Measurements from ENCODE around the gene LYZL1. TPM values are rescaled to one million over a fixed set of nuclear protein-coding genes. Genes with fewer than 3 reads are reported as not detected.
A peak's percentile ranks its signal among the peaks of the same experiment; 100 is the strongest.
"Not testable (repeated sequence)": the region's sequence is repeated elsewhere in the genome, so short reads cannot be mapped to it uniquely, and the experiment has no call there.

The LYZL1 gene
- total RNA-seq, 6 experiments from 2014 or later: not detected

- no peak for TF ChIP-seq CTCF (IDR thresholded peaks at IDR 0.05)
- TF ChIP-seq POLR2A (IDR thresholded peaks at IDR 0.05): no peak
- Histone ChIP-seq H3K4me3 (no peak overlapping the region), H3K27me3 (no peaks in the 10 kb centered on the region), H3K36me3 (no peaks in the 10 kb centered on the region), H3K27ac (peak overlapping the region; percentile 17 to 92 (median 86)), H3K4me1 (peaks cover 0 to 49% (median 21%) of the 10 kb centered on the region in 4 donors), H3K9me3 (no peaks in the 10 kb centered on the region)
- peak in 2 of 4 donors; percentile 0 to 5 for ATAC-seq
- no peak for DNase-seq
- 83% methylated on average over 2 of the region's 2 CpGs for WGBS (ENCODE audit: insufficient coverage, low coverage, low lambda C conversion rate, missing lambda C conversion rate)
- intact Hi-C loops (cut with DNase I): no loop called here
These were observed 28.2 kb downstream of the LYZL1 start for GRCh38 chr10:29317027-29317420.

GRCh38 chr10:29317423-29318021 is 28.7 kb downstream of the LYZL1 start:
- no peaks in the 10 kb centered on the region for H3K27me3 ChIP-seq
- intact Hi-C loops (cut with DNase I): no loop called here
- H3K27ac ChIP-seq: peak overlapping the region; percentile 17 to 92 (median 86)
- H3K4me3 ChIP-seq: peak overlapping the region in 1 of 3 donors; percentile 28
- no peaks in the 10 kb centered on the region for H3K36me3 ChIP-seq
- no peaks in the 10 kb centered on the region for H3K9me3 ChIP-seq
- TF ChIP-seq POLR2A (IDR thresholded peaks at IDR 0.05) (peak; percentile 31), CTCF (IDR thresholded peaks at IDR 0.05) (no peak)
- peaks cover 0 to 54% (median 24%) of the 10 kb centered on the region in 4 donors for H3K4me1 ChIP-seq
- 29% methylated on average over 4 of the region's 5 CpGs for WGBS (ENCODE audit: insufficient coverage, low coverage, low lambda C conversion rate, missing lambda C conversion rate)
- ATAC-seq (peak; percentile 54 to 71 (median 60)), DNase-seq (peak; percentile 54 to 85 (median 73))

- Histone ChIP-seq H3K4me3 (peak overlapping the region; percentile 12 to 48 (median 41)), H3K4me1 (peaks cover 0 to 60% (median 28%) of the 10 kb centered on the region in 4 donors), H3K27ac (peak overlapping the region; percentile 70 to 92 (median 86))
- peak; percentile 81 to 91 (median 84) for ATAC-seq
- intact Hi-C loops (cut with DNase I); H3K27me3 ChIP-seq; H3K9me3 ChIP-seq; H3K36me3 ChIP-seq: not testable (repeated sequence)
- DNase-seq: peak; percentile 89 to 97 (median 92)
- peak; percentile 41 for TF ChIP-seq POLR2A (IDR thresholded peaks at IDR 0.05)
- 4% methylated on average over 16 of the region's 22 CpGs for WGBS (ENCODE audit: insufficient coverage, low coverage, low lambda C conversion rate, missing lambda C conversion rate)
These were observed 29.5 kb downstream of the LYZL1 start for GRCh38 chr10:29318141-29319071.

- Histone ChIP-seq H3K27ac (peak overlapping the region; percentile 70 to 92 (median 86)), H3K4me3 (peak overlapping the region; percentile 12 to 48 (median 41)), H3K27me3 (no peaks in the 10 kb centered on the region), H3K36me3 (no peaks in the 10 kb centered on the region), H3K9me3 (no peaks in the 10 kb centered on the region), H3K4me1 (peaks cover 0 to 69% (median 32%) of the 10 kb centered on the region in 4 donors)
- 26% methylated on average over 12 of the region's 13 CpGs for WGBS (ENCODE audit: insufficient coverage, low coverage, low lambda C conversion rate, missing lambda C conversion rate)
- TF ChIP-seq CTCF (IDR thresholded peaks at IDR 0.05) (no peak), POLR2A (IDR thresholded peaks at IDR 0.05) (no peak)
- ATAC-seq (peak; percentile 17 to 26 (median 20)), DNase-seq (peak in 1 of 3 donors; percentile 62)
- intact Hi-C loops (cut with DNase I): no loop called here
These were observed 30.4 kb downstream of the LYZL1 start for GRCh38 chr10:29319205-29319781.

- peak overlapping the region in 2 of 3 donors; percentile 86 to 92 for H3K27ac ChIP-seq
- DNase-seq; intact Hi-C loops (cut with DNase I); H3K36me3 ChIP-seq; H3K4me3 ChIP-seq; H3K27me3 ChIP-seq; H3K9me3 ChIP-seq; ATAC-seq: not testable (repeated sequence)
- H3K4me1 ChIP-seq: peaks cover 0 to 83% (median 39%) of the 10 kb centered on the region in 4 donors
- WGBS (ENCODE audit: insufficient coverage, low coverage, low lambda C conversion rate, missing lambda C conversion rate): 36% methylated on average over 5 of the region's 5 CpGs
These were observed 31.8 kb downstream of the LYZL1 start for GRCh38 chr10:29320680-29321121.

Measured in right lobe of liver (tissue), 6 donors.